ENCODE measurements around the gene RTKN. TPM values are rescaled to one million over a fixed set of nuclear protein-coding genes. Genes with fewer than 3 reads are reported as not detected.

The RTKN gene
- total and polyA plus RNA-seq, 9 of the 15 experiments (the other 6 are each of a cell fraction or from before 2014, with no cell fraction given) = 0.14 to 6.9 (median 3.6) TPM

DNA sequence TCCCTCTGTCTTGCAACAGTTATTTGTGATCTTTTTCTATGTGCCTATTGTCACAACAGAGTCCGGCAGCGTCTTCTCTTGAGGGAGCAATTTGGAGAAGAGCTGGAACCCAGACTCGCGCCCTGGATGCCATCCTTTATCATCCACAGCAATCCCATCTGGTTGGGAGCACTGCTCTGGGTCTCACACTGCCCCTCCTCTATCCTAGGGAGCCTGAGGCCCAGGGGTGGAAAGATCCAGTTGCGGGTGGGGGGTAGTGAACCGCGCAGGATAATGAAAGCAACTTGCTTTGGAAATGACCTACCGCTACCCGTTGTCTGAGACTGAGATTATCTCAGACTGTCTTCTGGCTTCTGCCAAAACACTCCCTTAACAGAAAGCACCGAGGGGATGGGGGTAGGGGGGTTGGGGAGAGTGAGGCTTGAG, 17.2 kb upstream of the RTKN start:
- FAIRE-seq = no peak
- Histone ChIP-seq H3K9me3 (replicated peaks; ENCODE audit: control insufficient read depth, insufficient read depth, low read depth, low read length) (no peaks in the 10 kb centered on the region), H3K79me2 (ENCODE audit: control insufficient read depth, insufficient read depth, low read length) (peaks cover 15% of the 10 kb centered on the region; the same call in 2 of the 3 replicates), H2AFZ (ENCODE audit: low read depth, low read length) (peak overlapping the region; percentile 28; the same call in 1 of the 2 replicates), H3K27ac (ENCODE audit: extremely low read depth, low read depth, low read length) (no peak overlapping the region), H3K4me2 (ENCODE audit: insufficient read depth, low read length) (peak overlapping the region; percentile 87), H3K27me3 (ENCODE audit: control insufficient read depth in 2 of 2, insufficient read depth in 2 of 2, low read length in 2 of 2) (no peaks in the 10 kb centered on the region), H4K20me1 (replicated peaks; ENCODE audit: control insufficient read depth, insufficient read depth, low read length) (no peaks in the 10 kb centered on the region; the same call in 1 of the 2 replicates), H3K4me3 (peak overlapping the region; percentile 53), H3K9ac (ENCODE audit: insufficient read depth in 1 of 2, low read depth in 2 of 2, low read length in 2 of 2) (peak overlapping the region; percentile 37 to 85; a peak in 3 of 4 replicates), H3K9me1 (ENCODE audit: control insufficient read depth, insufficient read depth, low read length) (no peaks in the 10 kb centered on the region), H3K36me3 (ENCODE audit: control insufficient read depth, insufficient read depth, low read length) (peaks cover 35% of the 10 kb centered on the region), H3K4me1 (replicated peaks in 1 of 2; ENCODE audit: control insufficient read depth in 2 of 2, insufficient read depth in 2 of 2, low read length in 2 of 2) (peaks cover 7 to 36% of the 10 kb centered on the region in 2 experiments)
- POLR2A ChIA-PET = interaction anchor here (0.6 to 2.5 kb wide), 9 partner anchors 8 to 135 kb away, joined by 3 to 12 read pairs (median 4); partner anchors contain the start of genes AUP1 and HTRA2
- CTCF ChIA-PET (ENCODE audit: low intra/inter-chr PET ratio) = no interaction called here
- intact Hi-C loops (cut with micrococcal nuclease) (no loop called here), in situ Hi-C loops (cut with MboI) (no loop called here)
- TF ChIP-seq ZNF24 (IDR thresholded peaks at IDR 0.05) (no peak), TCF3 (CRISPR knock-in tag; IDR thresholded peaks at IDR 0.05) (no peak), MCM5 (IDR thresholded peaks at IDR 0.05; ENCODE audit: low read depth) (no peak), ATF7 (IDR thresholded peaks at IDR 0.05) (no peak), KAT8 (IDR thresholded peaks at IDR 0.05; ENCODE audit: low read depth) (no peak), YY1 (IDR thresholded peaks at IDR 0.05; ENCODE audit: borderline replicate concordance in 1 of 3, control insufficient read depth in 1 of 3, extremely low read depth in 1 of 3, insufficient read depth in 3 of 3, insufficient read length in 1 of 3, insufficient replicate concordance in 2 of 3, low read depth in 1 of 3, low read length in 2 of 3) (no peak)
- TF ChIP-seq, protein P1, sequence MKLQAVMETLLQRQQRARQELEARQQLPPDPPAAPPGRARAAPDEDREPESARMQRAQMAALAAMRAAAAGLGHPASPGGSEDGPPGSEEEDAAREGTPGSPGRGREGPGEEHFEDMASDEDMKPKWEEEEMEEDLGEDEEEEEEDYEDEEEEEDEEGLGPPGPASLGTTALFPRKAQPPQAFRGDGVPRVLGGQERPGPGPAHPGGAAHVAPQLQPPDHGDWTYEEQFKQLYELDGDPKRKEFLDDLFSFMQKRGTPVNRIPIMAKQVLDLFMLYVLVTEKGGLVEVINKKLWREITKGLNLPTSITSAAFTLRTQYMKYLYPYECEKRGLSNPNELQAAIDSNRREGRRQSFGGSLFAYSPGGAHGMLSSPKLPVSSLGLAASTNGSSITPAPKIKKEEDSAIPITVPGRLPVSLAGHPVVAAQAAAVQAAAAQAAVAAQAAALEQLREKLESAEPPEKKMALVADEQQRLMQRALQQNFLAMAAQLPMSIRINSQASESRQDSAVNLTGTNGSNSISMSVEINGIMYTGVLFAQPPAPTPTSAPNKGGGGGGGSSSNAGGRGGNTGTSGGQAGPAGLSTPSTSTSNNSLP (IDR thresholded peaks at IDR 0.05; ENCODE audit: borderline replicate concordance, low read depth, low read length) = no peak
- DNase-seq (ENCODE audit: extremely low read depth in 1 of 4, low spot score in 3 of 4) = no peak
- 4% methylated on average over 10 of the region's 10 CpGs for WGBS (ENCODE audit: insufficient coverage, low coverage, missing lambda C conversion rate)
- BruUV-seq (replicated peaks) = no TSS peak
- ATAC-seq = no peak

All from K562 (cell line).